Smooth muscle cell (in vitro differentiated cells): ENCODE measurements around the gene RHOC. TPM values are rescaled to one million over a fixed set of nuclear protein-coding genes. Genes with fewer than 3 reads are reported as not detected.

Experiments used
- DNase-seq: peaks from one replicate; lab custom pipeline; 2025; ENCODE audit not compliant: unreplicated experiment; lab: John Stamatoyannopoulos, UW
- H2AFZ ChIP-seq: fragments of 200-600 bp; sonication (generic); 2 replicates; pipeline ENCODE4 v1.6.0; 2016; ENCODE audit warnings: antibody characterized with exemption, low read depth, mild to moderate bottlenecking
- H3F3A ChIP-seq: fragments of 200-600 bp; sonication (generic); 2 replicates; pipeline ENCODE4 v1.6.0; 2017; ENCODE audit warnings: antibody characterized with exemption, low read depth
- H3K27ac ChIP-seq: fragments of 200-600 bp; sonication (generic); 2 replicates; pipeline ENCODE4 v1.5.1; 2016; ENCODE audit warnings: low read depth, mild to moderate bottlenecking
- H3K27me3 ChIP-seq: fragments of 200-600 bp; sonication (generic); 2 replicates; pipeline ENCODE4 v1.6.1; 2016; ENCODE audit warnings: low read depth, mild to moderate bottlenecking
- H3K36me3 ChIP-seq: fragments of 200-600 bp; sonication (generic); 2 replicates; pipeline ENCODE4 v1.5.1; 2016; ENCODE audit warnings: low read depth
- H3K4me1 ChIP-seq: fragments of 200-600 bp; sonication (generic); 2 replicates; pipeline ENCODE4 v1.5.1; 2016; ENCODE audit warnings: low read depth
- H3K4me2 ChIP-seq: fragments of 200-600 bp; sonication (generic); 2 replicates; pipeline ENCODE4 v1.6.0; 2016; ENCODE audit warnings: mild to moderate bottlenecking
- H3K4me3 ChIP-seq: fragments of 200-600 bp; sonication (generic); 2 replicates; pipeline ENCODE4 v1.5.1; 2016; ENCODE audit warnings: mild to moderate bottlenecking
- H3K79me2 ChIP-seq: fragments of 200-600 bp; sonication (generic); 2 replicates; pipeline ENCODE4 v1.6.0; 2016; ENCODE audit warnings: low read depth, mild to moderate bottlenecking
- H3K9ac ChIP-seq: fragments of 200-600 bp; sonication (generic); 2 replicates; pipeline ENCODE4 v1.6.0; 2016; ENCODE audit warnings: low read depth
- H3K9me3 ChIP-seq: fragments of 200-600 bp; sonication (generic); replicated peaks from 2 replicates; pipeline ENCODE4 v1.5.1; 2016; ENCODE audit warnings: low read depth
- H4K20me1 ChIP-seq: fragments of 200-600 bp; sonication (generic); 2 replicates; pipeline ENCODE4 v1.6.0; 2016; ENCODE audit warnings: low read depth
- WGBS: methylation state at CpG from one replicate; pipeline ENCODE4 v1.1.7; 2016; ENCODE audit warnings: low lambda C conversion rate; 5-methylcytosine and 5-hydroxymethylcytosine counted together
- polyA plus RNA-seq: library from polyadenylated mRNA; unstranded; fragments of >200 nt; fragmentation: Nextera tagmentation; extraction: Ambion mirVana; gene quantifications from 2 replicates; pipeline ENCODE4 v1.2.1, GENCODE V29; 2016
- total RNA-seq: library from RNA; depleted of rRNA; stranded (reverse); fragments of >200 nt; gene quantifications from 2 replicates; pipeline ENCODE4 v1.2.3, GENCODE V29; 2014
- TF ChIP-seq, protein P1 (sequence below): fragments of 200-600 bp; sonication (generic); IDR thresholded peaks from 2 replicates; pipeline ENCODE4 v1.5.1; 2017; ENCODE audit warnings: borderline replicate concordance, mild to moderate bottlenecking, antibody characterized with exemption; ENCODE audit not compliant: insufficient read depth, poor library complexity, severe bottlenecking

RHOC gene
- total and polyA plus RNA-seq, 2 experiments from 2014 or later: 303 to 518 TPM

DNA sequence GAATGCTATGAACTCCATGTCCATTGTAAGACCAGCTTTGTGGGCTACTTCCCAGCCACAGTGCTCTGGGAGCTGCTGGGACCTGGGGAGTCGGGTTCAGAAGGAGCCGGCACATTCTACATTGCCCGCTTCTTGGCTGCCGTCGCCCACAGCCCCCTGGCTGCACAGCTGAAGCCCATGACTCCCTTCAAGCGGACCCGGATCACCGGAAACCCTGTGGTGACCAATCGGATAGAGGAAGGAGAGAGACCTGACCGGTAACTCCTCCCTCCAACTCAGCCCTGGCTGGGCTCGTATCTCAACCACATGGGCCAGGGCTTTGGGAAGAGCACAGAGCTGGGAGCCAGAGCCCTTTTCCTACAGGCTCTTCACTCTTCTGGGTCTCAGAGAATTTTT is 17.1 kb downstream of the RHOC start:
- H3K4me2 ChIP-seq: no peak overlapping the region
- no peaks in the 10 kb centered on the region for H3K4me1 ChIP-seq
- no peak for DNase-seq
- no peaks in the 10 kb centered on the region for H3F3A ChIP-seq
- peaks cover 26% of the 10 kb centered on the region for H4K20me1 ChIP-seq
- H3K79me2 ChIP-seq: peaks cover 8% of the 10 kb centered on the region
- H3K4me3 ChIP-seq: no peak overlapping the region
- H3K9ac ChIP-seq: no peak overlapping the region
- no peak overlapping the region for H2AFZ ChIP-seq
- no peaks in the 10 kb centered on the region for H3K9me3 ChIP-seq
- TF ChIP-seq, protein P1, sequence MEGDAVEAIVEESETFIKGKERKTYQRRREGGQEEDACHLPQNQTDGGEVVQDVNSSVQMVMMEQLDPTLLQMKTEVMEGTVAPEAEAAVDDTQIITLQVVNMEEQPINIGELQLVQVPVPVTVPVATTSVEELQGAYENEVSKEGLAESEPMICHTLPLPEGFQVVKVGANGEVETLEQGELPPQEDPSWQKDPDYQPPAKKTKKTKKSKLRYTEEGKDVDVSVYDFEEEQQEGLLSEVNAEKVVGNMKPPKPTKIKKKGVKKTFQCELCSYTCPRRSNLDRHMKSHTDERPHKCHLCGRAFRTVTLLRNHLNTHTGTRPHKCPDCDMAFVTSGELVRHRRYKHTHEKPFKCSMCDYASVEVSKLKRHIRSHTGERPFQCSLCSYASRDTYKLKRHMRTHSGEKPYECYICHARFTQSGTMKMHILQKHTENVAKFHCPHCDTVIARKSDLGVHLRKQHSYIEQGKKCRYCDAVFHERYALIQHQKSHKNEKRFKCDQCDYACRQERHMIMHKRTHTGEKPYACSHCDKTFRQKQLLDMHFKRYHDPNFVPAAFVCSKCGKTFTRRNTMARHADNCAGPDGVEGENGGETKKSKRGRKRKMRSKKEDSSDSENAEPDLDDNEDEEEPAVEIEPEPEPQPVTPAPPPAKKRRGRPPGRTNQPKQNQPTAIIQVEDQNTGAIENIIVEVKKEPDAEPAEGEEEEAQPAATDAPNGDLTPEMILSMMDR: no peak
- no peak overlapping the region for H3K27ac ChIP-seq
- WGBS: 93% methylated on average over 10 of the region's 11 CpGs
- H3K36me3 ChIP-seq: peaks cover 4% of the 10 kb centered on the region
- no peaks in the 10 kb centered on the region for H3K27me3 ChIP-seq

DNA sequence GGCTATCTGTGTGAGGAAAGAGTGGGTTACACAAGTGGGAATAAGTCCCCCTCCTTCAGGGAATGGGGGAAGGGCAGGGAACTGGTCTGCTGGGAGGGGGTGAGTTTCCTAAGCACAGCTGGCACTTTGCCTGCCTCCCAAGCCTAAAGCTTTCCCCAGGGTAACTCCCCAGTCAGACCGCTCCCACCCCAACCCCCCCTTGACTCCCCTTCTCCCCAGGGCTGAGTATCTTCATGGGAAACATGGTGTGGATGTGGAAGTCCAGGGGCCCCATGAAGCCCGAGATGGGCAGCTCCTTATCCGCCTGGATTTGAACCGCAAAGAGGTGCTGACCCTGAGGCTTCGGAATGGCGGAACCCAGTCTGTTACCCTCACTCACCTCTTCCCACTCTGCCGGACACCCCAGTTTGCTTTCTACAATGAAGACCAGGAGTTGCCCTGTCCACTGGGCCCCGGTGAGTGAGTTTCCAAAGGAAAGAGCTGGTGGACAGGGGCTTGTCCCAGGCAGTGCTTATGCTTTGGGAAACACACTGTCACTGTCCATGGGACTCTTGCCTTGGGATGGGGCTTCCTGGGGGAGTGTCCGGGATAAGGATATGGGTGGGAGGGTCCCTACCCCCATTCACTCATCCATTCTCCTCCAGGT is 17.6 kb downstream of the RHOC start:
- no peaks in the 10 kb centered on the region for H3K4me1 ChIP-seq
- DNase-seq: no peak
- no peak overlapping the region for H3K9ac ChIP-seq
- H2AFZ ChIP-seq: no peak overlapping the region
- H3K36me3 ChIP-seq: peaks cover 4% of the 10 kb centered on the region
- no peaks in the 10 kb centered on the region for H3F3A ChIP-seq
- no peak overlapping the region for H3K4me2 ChIP-seq
- 98% methylated on average over 9 of the region's 9 CpGs for WGBS
- TF ChIP-seq, protein P1: no peak
- H3K27ac ChIP-seq: no peak overlapping the region
- no peaks in the 10 kb centered on the region for H3K9me3 ChIP-seq
- H3K4me3 ChIP-seq: no peak overlapping the region
- H4K20me1 ChIP-seq: peaks cover 31% of the 10 kb centered on the region
- H3K27me3 ChIP-seq: no peaks in the 10 kb centered on the region
- peaks cover 13% of the 10 kb centered on the region for H3K79me2 ChIP-seq

DNA sequence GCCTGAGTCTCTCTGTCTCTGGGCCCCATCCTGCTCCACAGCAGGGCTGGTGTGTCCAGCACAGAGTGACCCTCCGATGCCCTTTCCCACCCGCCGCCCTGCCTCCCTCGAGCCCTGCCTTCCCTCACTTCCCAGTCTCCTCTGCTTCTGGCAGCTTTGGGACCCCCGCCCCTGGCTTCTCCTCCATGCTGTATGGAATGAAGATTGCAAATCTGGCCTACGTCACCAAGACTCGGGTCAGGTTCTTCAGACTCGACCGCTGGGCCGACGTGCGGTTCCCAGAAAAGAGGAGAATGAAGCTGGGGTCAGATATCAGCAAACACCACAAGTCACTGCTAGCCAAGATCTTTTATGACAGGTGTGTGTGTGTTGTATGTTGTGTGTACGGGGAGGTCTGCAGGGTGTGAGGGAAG is 18.1 kb downstream of the RHOC start:
- Histone ChIP-seq H3K9ac (no peak overlapping the region), H4K20me1 (peaks cover 31% of the 10 kb centered on the region), H3K36me3 (peaks cover 4% of the 10 kb centered on the region), H3K9me3 (no peaks in the 10 kb centered on the region), H3K4me1 (no peaks in the 10 kb centered on the region), H3K27me3 (no peaks in the 10 kb centered on the region), H3F3A (no peaks in the 10 kb centered on the region), H3K27ac (no peak overlapping the region), H3K4me2 (no peak overlapping the region), H2AFZ (no peak overlapping the region), H3K79me2 (peaks cover 14% of the 10 kb centered on the region), H3K4me3 (no peak overlapping the region)
- TF ChIP-seq, protein P1: no peak
- 92% methylated on average over 13 of the region's 13 CpGs for WGBS
- DNase-seq: no peak
